Aorta (tissue), 5 donors: Measurements from ENCODE around the gene SEMA6B. TPM values are rescaled to one million over a fixed set of nuclear protein-coding genes. Genes with fewer than 3 reads are reported as not detected.
"Not testable (repeated sequence)": the region's sequence is repeated elsewhere in the genome, so short reads cannot be mapped to it uniquely, and the experiment has no call there.

Experiments
- ATAC-seq: fragments of 200-7000 bp; cut with Tn5 transposase; one replicate; pipeline ENCODE4 v1.9.1; 2022; ENCODE audit warnings: moderate library complexity; ENCODE audit not compliant: low FRiP score
- DNase-seq, 2 donors: peaks; one replicate each; pipeline ENCODE4 v3.0.0-alpha.2; 2020
- H3K27ac ChIP-seq, 2 donors: one replicate each; pipeline ENCODE4 v1.5.1; 2013; ENCODE audit warnings: low read length in 2 of 2, mild to moderate bottlenecking in 2 of 2, moderate library complexity in 2 of 2, control low read depth in 1 of 2, inconsistent platforms in 1 of 2, low read depth in 1 of 2
- H3K27me3 ChIP-seq, 2 donors: one replicate each; pipeline ENCODE4 v1.6.1; 2013; ENCODE audit warnings: control low read depth in 1 of 2, low read length in 1 of 2, mild to moderate bottlenecking in 1 of 2, moderate library complexity in 1 of 2; ENCODE audit not compliant: insufficient read depth in 2 of 2, control insufficient read depth in 1 of 2
- H3K36me3 ChIP-seq, 2 donors: one replicate each; pipeline ENCODE4 v1.6.1; 2013; ENCODE audit warnings: control low read depth in 1 of 2, low read length in 1 of 2, mild to moderate bottlenecking in 1 of 2; ENCODE audit not compliant: insufficient read depth in 2 of 2, control insufficient read depth in 1 of 2
- H3K4me1 ChIP-seq, 2 donors: one replicate each; pipeline ENCODE4 v1.6.1; 2013; ENCODE audit warnings: low read length in 2 of 2, control low read depth in 1 of 2, mild to moderate bottlenecking in 1 of 2, moderate library complexity in 1 of 2; ENCODE audit not compliant: insufficient read depth in 2 of 2, control insufficient read depth in 1 of 2
- H3K4me3 ChIP-seq, 2 donors: one replicate each; pipeline ENCODE4 v1.5.1; 2013; ENCODE audit warnings: low read length in 2 of 2, control low read depth in 1 of 2, mild to moderate bottlenecking in 1 of 2
- H3K9me3 ChIP-seq: one replicate; pipeline ENCODE4 v1.6.1; 2013; ENCODE audit warnings: mild to moderate bottlenecking, low read length; ENCODE audit not compliant: control insufficient read depth
- WGBS, 2 donors: extraction: QIAGEN DNeasy Blood & Tissue Kit; methylation state at CpG; one replicate each; pipeline ENCODE4 v1.1.7; 2013; 5-methylcytosine and 5-hydroxymethylcytosine counted together
- intact Hi-C, 2 donors: fragments of 100-400 bp; cut with DNase I; formaldehyde crosslinking; loops; one replicate each; pipeline versions ENCODE4 v1.14.2 to v1.15.0; 2022
- polyA plus RNA-seq, 2 donors: library from polyadenylated mRNA; stranded (reverse); fragments of 200-250 nt; gene quantifications; one replicate each; pipeline ENCODE4 v1.2.3, GENCODE V29; 2013
- total RNA-seq, 2 donors: library from RNA; stranded (reverse); fragmentation: NEBNext Ultra II Directional; extraction: Animal tissue kit (Norgen Biotek cat#: 25700); gene quantifications; one replicate each; pipeline ENCODE4 v1.2.1, GENCODE V29; 2021
- donor health status: healthy with polysubstance abuse.
- donor health status: Bipolar disorder and iron deficiency.
- donor health status: DM: no; HTN: no; CAD: no.
- donor health status: DM: no; HTN: no; CAD: no.
- donor health status: DM: yes; HTN: yes; CAD: no.

SEMA6B gene
- total and polyA plus RNA-seq, 4 donors, result 0.43 to 32.0 (median 13.5) TPM

DNA sequence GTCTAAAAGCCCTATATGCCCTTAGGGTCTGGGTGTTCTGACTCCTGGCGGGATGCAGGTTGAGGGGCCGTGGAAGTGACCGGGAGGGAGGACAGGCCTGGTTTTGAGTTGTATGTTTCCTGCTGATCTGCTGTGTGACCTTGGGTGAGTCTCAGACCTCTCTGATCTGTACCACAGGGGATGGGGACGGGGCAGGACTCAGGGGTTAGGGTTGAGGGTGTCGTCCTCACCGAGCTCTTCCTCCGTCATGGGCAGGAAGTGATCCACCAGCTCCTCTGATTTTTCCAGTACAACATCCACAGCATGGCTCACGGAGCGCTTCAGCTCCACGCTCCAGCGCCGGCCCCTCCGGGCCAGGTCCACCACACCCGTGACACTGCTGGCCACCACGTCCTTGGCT, 30.6 kb downstream of the SEMA6B start:
- Histone ChIP-seq H3K27me3 (no peaks in the 10 kb centered on the region), H3K27ac (no peak overlapping the region), H3K4me3 (no peak overlapping the region), H3K36me3 (no peaks in the 10 kb centered on the region), H3K9me3 (no peaks in the 10 kb centered on the region), H3K4me1 (no peaks in the 10 kb centered on the region)
- no peak for ATAC-seq
- intact Hi-C loops, result loop anchor here in 1 of 2 donors (10.0 kb wide), 1 partner anchor 264 kb away; no protein-coding TSS in a partner anchor
- WGBS, 2 donors, result 76 to 78% methylated on average over 15 of the region's 15 CpGs
- DNase-seq, result no peak

- DNase-seq, result not testable (repeated sequence)
- intact Hi-C loops, result loop anchor here in 1 of 2 donors (10.0 kb wide), 1 partner anchor 263 kb away; no protein-coding TSS in a partner anchor
These were observed 32.1 kb downstream of the SEMA6B start for GRCh38 chr19:4527377-4527776.

DNA sequence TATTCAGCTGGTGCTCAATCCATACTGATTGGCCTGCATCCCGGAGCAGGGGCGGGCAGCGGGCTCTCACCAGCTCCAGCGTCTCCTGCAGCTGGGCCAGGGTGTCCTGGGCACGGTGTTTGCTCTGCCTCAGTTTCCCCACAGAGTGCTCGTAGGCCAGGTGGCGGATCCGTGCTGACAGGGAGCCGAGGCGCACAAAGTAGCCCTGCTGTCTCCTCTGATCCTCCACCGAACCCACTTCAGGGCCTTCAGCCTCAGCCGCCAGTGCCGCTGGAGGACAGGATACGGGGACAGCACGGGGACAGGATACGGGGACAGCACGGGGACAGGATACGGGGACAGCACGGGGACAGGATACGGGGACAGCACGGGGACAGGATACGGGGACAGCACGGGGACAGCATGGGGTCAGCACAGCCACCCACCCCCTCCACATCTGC, 33.9 kb downstream of the SEMA6B start:
- ATAC-seq, result no peak

More at GRCh38 chr19:4527377-4527776, 32.1 kb downstream of the SEMA6B start:
- not testable (repeated sequence) for H3K4me1 ChIP-seq, ATAC-seq, H3K4me3 ChIP-seq, H3K9me3 ChIP-seq, H3K27ac ChIP-seq, H3K36me3 ChIP-seq, H3K27me3 ChIP-seq
- WGBS, 2 donors, result 88 to 92% methylated on average over 8 of the region's 8 CpGs

DNA sequence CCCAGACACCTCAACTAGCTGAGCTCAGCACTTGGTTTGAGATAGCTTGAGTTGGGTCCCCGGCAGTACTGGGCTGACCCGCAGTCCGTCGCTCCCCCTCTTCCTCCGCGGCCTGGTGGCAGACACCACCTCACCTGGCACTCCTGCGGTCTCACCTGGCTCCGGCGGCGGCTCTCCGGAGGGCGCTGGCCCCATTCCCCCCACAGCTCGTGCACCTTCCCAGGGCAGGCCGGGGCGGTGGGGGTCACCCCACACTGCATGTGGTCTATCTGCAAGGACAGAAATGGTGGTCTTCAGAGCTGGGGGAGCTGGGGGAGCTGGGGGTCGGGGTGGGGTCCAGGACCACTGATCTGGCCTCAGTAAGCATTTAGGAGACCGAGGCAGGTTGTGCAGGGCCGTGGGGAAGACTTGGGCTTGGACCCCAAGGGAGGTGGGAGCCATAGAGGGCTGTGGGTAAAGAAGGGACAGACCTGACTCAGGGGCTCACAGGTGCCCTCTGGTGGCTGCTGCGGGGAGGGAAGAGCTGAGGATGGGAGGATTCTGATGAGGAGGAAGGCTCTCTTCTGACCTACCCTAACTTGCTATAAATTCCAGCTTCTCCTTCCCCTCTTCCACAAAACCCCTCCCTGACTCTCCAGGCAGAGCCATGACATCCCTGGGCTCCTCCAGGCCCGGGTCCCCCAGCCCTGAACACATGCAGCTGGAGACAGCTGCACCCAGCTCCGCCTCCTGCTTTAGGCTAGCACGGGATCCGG, 34.5 kb downstream of the SEMA6B start:
- H3K4me1 ChIP-seq, result no peaks in the 10 kb centered on the region
- DNase-seq, result peak in 1 of 2 donors; percentile 88

More for the DNA sequence above, 33.9 kb downstream of the SEMA6B start:
- Histone ChIP-seq H3K27me3 (no peaks in the 10 kb centered on the region), H3K9me3 (no peaks in the 10 kb centered on the region), H3K4me3 (no peak overlapping the region), H3K4me1 (no peaks in the 10 kb centered on the region), H3K36me3 (no peaks in the 10 kb centered on the region), H3K27ac (no peak overlapping the region)
- intact Hi-C loops, result loop anchor here in 1 of 2 donors (10.0 kb wide), 1 partner anchor 261 kb away; no protein-coding TSS in a partner anchor
- WGBS, 2 donors, result 77 to 82% methylated on average over 23 of the region's 23 CpGs
- DNase-seq, result no peak

DNA sequence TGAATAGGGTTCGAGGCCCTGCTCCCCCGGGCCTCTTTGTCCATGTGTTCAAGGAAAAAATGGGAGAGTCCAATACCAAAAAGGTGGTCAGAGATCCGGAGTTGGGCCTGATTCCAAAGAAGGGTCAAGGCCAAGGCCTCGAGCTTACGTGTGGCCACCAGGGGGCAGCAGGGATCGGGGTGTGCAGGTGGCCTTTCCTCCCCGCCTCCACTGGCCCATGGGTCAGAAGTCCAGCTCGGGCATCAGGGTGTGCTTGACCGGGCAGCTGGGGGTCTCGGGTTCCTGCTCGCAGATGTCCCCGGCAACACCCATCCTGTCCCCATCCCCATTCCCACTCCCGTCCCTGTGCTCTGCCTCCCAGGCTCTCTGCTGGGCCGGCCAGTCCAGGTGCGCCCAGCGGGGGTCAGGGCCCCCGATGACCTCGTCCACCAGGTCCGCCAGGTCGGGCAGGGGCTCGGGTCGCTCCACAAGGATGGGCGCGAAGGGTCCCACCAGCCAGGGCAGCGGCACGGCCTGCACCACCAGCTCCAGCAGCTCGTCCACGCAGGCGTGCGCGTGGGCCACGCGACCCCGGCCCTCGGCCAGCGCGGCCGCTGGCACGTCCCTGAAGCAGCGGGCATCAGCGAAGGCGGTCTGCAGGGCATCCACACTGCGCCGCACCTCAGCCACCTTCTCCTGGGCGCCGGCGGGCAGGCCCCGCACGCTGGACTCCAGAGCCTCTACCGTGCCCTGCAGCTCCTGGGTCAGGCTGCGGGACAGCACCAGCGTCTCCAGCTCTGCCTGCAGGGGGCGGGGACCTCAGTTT, 36.0 kb downstream of the SEMA6B start:
- no peak for ATAC-seq
- Histone ChIP-seq H3K36me3 (no peaks in the 10 kb centered on the region), H3K4me1 (no peaks in the 10 kb centered on the region), H3K9me3 (no peaks in the 10 kb centered on the region), H3K27ac (no peak overlapping the region), H3K4me3 (no peak overlapping the region), H3K27me3 (no peaks in the 10 kb centered on the region)
- intact Hi-C loops, result loop anchor here (5.0 to 10.0 kb wide), 2 partner anchors 256 to 259 kb away; no protein-coding TSS in a partner anchor
- DNase-seq, result no peak
- whole genome bisulfite sequencing, 2 donors, result 76 to 77% methylated on average over 51 to 53 of the region's 53 CpGs

More for the DNA sequence above, 34.5 kb downstream of the SEMA6B start:
- Histone ChIP-seq H3K27me3 (no peaks in the 10 kb centered on the region), H3K36me3 (no peaks in the 10 kb centered on the region), H3K27ac (no peak overlapping the region), H3K4me3 (no peak overlapping the region), H3K9me3 (no peaks in the 10 kb centered on the region)
- 67 to 68% methylated on average over 23 of the region's 23 CpGs for WGBS, 2 donors
- intact Hi-C loops, result loop anchor here (5.0 to 10.0 kb wide), 2 partner anchors 258 to 260 kb away; no protein-coding TSS in a partner anchor
- peak; percentile 65 for ATAC-seq

DNA sequence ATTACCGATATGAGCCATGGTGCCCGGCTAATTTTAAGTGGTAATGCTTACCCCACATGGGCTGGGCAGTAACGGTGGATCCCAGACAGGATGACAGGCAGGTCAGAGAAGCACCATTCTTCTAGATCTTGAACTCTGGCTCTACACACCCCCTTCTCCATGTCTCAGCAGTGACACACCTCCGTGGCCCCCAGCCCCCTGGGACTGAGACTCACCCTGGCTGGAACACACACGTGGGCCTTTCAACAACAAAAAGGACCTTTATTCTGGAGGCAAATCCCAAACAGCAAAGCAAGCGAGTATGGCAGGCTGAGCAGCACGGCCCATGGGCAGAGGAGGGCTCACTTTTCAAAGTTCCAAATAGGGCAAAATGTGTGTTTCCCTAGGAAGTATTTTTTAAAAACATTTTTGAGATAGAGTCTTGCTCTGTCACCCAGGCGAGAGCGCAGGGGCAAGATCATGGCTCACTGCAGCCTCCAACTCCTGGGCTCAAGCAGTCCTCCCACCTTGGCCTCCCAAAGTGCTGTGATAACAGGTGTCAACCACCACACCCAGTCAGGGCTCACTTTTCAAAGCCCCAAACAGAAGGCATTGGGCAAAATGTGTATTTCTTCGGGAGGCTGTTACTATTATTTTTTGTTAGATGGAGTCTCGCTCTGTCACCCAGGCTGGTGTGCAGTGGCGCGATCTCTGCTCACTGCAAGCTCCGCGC, 37.0 kb downstream of the SEMA6B start:
- no peak for ATAC-seq
- intact Hi-C loops, result loop anchor here (5.0 to 10.0 kb wide), 2 partner anchors 255 to 258 kb away; no protein-coding TSS in a partner anchor

DNA sequence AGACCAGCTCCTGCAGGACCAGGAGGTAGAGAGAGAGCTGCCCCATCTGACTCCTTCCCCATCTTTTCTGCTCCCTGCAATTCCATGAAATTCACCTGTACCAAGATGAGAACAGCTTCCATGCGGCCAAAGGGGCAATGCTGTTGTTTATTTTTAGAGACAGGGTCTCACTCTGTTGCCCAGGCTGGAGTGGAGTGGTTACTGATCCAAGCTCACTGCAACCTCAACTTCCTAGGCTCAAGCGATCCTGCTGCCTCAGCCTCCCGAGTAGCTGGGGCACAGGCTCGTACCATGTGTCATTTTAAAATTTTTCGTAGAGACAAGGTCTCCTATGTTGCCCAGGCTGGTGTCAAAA, 37.6 kb downstream of the SEMA6B start:
- Histone ChIP-seq H3K4me3 (no peak overlapping the region), H3K27ac (no peak overlapping the region), H3K4me1 (no peaks in the 10 kb centered on the region), H3K9me3 (no peaks in the 10 kb centered on the region), H3K27me3 (no peaks in the 10 kb centered on the region), H3K36me3 (no peaks in the 10 kb centered on the region)
- no peak for DNase-seq
- intact Hi-C loops, result loop anchor here (5.0 to 10.0 kb wide), 2 partner anchors 255 to 257 kb away; no protein-coding TSS in a partner anchor
- WGBS, 2 donors, result 83 to 84% methylated on average over 5 of the region's 5 CpGs
- no peak for ATAC-seq

More for the DNA sequence above, 37.0 kb downstream of the SEMA6B start:
- no peaks in the 10 kb centered on the region for H3K9me3 ChIP-seq
- H3K27me3 ChIP-seq, result no peaks in the 10 kb centered on the region
- no peak overlapping the region for H3K27ac ChIP-seq
- DNase-seq, result no peak
- H3K36me3 ChIP-seq, result no peaks in the 10 kb centered on the region
- WGBS, 2 donors, result 82% methylated on average over 15 of the region's 15 CpGs
- H3K4me1 ChIP-seq, result no peaks in the 10 kb centered on the region
- H3K4me3 ChIP-seq, result no peak overlapping the region
